Osteoblast (primary cell): Measurements from ENCODE around the gene TLCD3B. TPM values are rescaled to one million over a fixed set of nuclear protein-coding genes. Genes with fewer than 3 reads are reported as not detected.
A peak's percentile ranks its signal among the peaks of the same experiment; 100 is the strongest.
"Not testable (repeated sequence)": the region's sequence is repeated elsewhere in the genome, so short reads cannot be mapped to it uniquely, and the experiment has no call there.

Experiments used
- DNase-seq: peaks from one replicate; pipeline ENCODE4 v3.0.0; 2011; ENCODE audit warnings: low spot score, mixed read lengths; ENCODE audit not compliant: insufficient read length; ENCODE audit errors: missing footprints
- H2AFZ ChIP-seq: 2 replicates; pipeline ENCODE4 v1.6.0; 2011; ENCODE audit warnings: mild to moderate bottlenecking, low read length
- H3K27ac ChIP-seq: 2 replicates; pipeline ENCODE4 v1.5.1; 2011; ENCODE audit warnings: mild to moderate bottlenecking, low read depth, low read length, moderate library complexity
- H3K27me3 ChIP-seq: 2 replicates; pipeline ENCODE4 v1.6.0; 2012; ENCODE audit warnings: mild to moderate bottlenecking, control low read depth, inconsistent platforms, low read length, moderate library complexity; ENCODE audit not compliant: insufficient read depth
- H3K36me3 ChIP-seq: 2 replicates; pipeline ENCODE4 v1.5.1; 2011; ENCODE audit warnings: mild to moderate bottlenecking, low read length, control low read depth, moderate library complexity; ENCODE audit not compliant: insufficient read depth
- H3K4me1 ChIP-seq: 2 replicates; pipeline ENCODE4 v1.5.1; 2011; ENCODE audit warnings: mild to moderate bottlenecking, low read length, control low read depth, moderate library complexity; ENCODE audit not compliant: insufficient read depth
- H3K4me2 ChIP-seq: 2 replicates; pipeline ENCODE4 v1.6.0; 2011; ENCODE audit warnings: mild to moderate bottlenecking, low read length; ENCODE audit not compliant: insufficient read depth
- H3K4me3 ChIP-seq: fragments of 200-600 bp; sonication (generic); 3 replicates; pipeline ENCODE4 v1.5.1; 2012; ENCODE audit warnings: mild to moderate bottlenecking, low read length, inconsistent platforms; ENCODE audit not compliant: insufficient read depth
- H3K79me2 ChIP-seq: 2 replicates; pipeline ENCODE4 v1.6.0; 2012; ENCODE audit warnings: mild to moderate bottlenecking, low read length, control low read depth, inconsistent platforms; ENCODE audit not compliant: insufficient read depth
- H3K9me3 ChIP-seq: 2 replicates; pipeline ENCODE4 v1.5.1; 2011; ENCODE audit warnings: low read depth, low read length, control low read depth
- H4K20me1 ChIP-seq: 2 replicates; pipeline ENCODE4 v1.6.0; 2012; ENCODE audit warnings: mild to moderate bottlenecking, low read length, control low read depth; ENCODE audit not compliant: insufficient read depth
- CTCF ChIP-seq: IDR thresholded peaks from 2 replicates; pipeline ENCODE4 v1.5.1; 2011; ENCODE audit warnings: mild to moderate bottlenecking, low read depth, low read length, moderate library complexity; ENCODE audit errors: extremely low read depth
- total RNA-seq: library from RNA; depleted of rRNA; stranded (reverse); fragments of >200 nt; gene quantifications from 2 replicates; pipeline ENCODE4 v1.2.3, GENCODE V29; 2012

Gene TLCD3B
- total RNA-seq, 1 donor, result 0.36 TPM

DNA sequence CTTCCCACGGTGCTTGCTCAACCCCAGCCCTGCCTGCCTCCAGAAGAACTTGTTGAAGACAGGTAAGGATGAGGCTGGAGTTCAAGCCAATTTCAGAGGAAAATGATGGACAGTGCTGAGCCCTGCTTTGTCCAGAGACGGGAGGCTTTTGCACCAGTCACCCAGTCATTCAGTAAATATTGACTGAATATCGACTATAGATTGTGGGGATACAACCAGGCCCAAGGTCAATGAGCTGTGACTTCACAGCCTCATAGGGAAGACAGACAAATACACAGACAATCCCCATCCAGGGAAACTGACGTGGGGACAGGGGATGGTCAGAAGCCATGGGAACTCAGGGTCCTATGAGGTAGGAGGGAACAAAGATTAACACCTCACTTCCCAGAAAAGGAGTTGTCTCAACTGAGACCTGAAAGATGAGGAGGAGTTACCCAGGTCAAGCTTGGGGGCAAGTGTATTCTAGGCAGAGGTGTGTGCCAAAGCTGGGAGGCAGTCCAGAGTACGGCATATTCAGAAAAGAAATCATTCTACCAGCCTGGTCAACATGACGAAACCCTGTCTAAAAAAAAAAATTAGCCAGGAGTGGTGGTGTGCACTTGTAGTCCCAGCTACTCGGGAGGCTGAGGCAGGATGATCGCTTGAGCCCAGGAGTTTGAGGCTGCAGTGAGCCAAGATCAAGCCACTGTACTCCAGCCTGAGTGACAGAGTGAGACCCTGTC, 14.4 kb downstream of the TLCD3B start:
- Histone ChIP-seq H2AFZ (no peak overlapping the region), H4K20me1 (no peaks in the 10 kb centered on the region), H3K9me3 (no peaks in the 10 kb centered on the region), H3K79me2 (no peaks in the 10 kb centered on the region), H3K4me2 (no peak overlapping the region), H3K4me1 (peaks cover 6% of the 10 kb centered on the region), H3K36me3 (no peaks in the 10 kb centered on the region), H3K27me3 (peaks cover 8% of the 10 kb centered on the region), H3K4me3 (no peak overlapping the region), H3K27ac (no peak overlapping the region)
- TF ChIP-seq CTCF, result no peak
- no peak for DNase-seq

- not testable (repeated sequence) for H3K79me2 ChIP-seq, H3K27ac ChIP-seq, H3K36me3 ChIP-seq, H3K9me3 ChIP-seq, DNase-seq, H4K20me1 ChIP-seq, H3K4me2 ChIP-seq, H3K4me3 ChIP-seq, H3K4me1 ChIP-seq, H2AFZ ChIP-seq
- peaks cover 14% of the 10 kb centered on the region for H3K27me3 ChIP-seq
Measured at GRCh38 chr16:30015450-30015849, 15.6 kb downstream of the TLCD3B start.

DNA sequence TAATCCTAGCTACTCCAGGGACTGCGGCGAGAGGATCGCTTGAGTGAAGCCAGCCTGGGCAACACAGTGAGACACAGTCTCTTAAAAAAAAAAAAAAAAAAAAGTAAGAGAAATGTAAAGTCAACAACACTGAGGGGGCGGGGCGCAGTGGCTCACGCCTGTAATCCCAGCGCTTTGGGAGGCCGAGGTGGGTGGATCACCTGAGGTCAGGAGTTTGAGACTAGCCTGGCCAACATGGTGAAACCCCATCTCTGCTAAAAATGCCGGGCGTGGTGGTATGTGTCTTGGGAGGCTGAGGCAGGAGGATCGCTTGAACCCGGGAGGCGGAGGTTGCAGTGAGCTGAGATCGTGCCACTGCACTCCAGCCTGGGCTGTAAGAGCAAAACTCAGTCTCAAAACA, 18.5 kb downstream of the TLCD3B start:
- H3K79me2 ChIP-seq, H3K4me1 ChIP-seq, H3K9me3 ChIP-seq, H2AFZ ChIP-seq, H3K36me3 ChIP-seq, H3K4me3 ChIP-seq, DNase-seq, H4K20me1 ChIP-seq, H3K27ac ChIP-seq: not testable (repeated sequence)
- H3K4me2 ChIP-seq, result peak overlapping the region; percentile 48
- H3K27me3 ChIP-seq, result peaks cover 30% of the 10 kb centered on the region

DNA sequence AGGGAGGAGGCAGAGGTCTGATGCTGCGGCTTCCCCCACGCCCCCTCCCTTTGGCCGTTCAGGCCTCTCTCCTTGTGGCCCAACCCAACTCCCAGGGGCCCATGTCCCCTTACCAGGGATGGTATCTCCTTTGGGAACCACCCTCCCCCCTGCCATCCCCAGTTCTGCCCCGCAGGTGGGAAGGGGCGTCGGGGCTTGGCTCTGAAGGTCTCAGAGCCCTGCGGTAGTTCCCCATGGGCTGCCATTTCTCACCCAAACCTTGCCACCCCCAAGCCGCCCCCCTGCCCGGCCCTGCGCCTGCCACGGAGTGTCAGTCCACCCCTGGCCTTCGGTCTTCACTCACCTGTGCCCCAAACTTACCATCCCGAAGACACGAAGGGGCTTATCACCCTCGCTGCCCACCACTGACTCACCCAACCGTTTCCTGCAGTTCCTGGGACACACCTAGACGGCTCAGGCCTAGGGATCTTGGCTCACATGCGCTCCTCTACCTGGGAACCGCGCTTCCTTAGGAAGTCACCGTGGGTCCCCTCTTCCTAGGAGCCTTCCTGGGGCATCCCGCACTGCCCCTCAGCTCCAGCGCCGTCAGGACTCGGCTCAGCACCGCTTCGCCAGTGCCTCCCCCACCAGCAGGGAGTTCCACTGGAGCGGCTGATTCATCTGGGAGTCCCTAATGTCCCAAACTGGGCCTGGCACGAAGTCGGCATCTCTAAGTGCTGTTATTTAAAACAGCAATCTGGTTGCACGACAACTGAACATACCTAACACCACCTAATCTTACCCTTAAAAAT, 19.2 kb downstream of the TLCD3B start:
- H3K27ac ChIP-seq, result no peak overlapping the region
- peaks cover 6% of the 10 kb centered on the region for H3K4me1 ChIP-seq
- no peaks in the 10 kb centered on the region for H4K20me1 ChIP-seq
- H3K4me3 ChIP-seq, result no peak overlapping the region
- no peak overlapping the region for H2AFZ ChIP-seq
- no peaks in the 10 kb centered on the region for H3K9me3 ChIP-seq
- peak overlapping the region; percentile 48 for H3K4me2 ChIP-seq
- peak; percentile 93 for DNase-seq
- no peak for TF ChIP-seq CTCF
- H3K79me2 ChIP-seq, result no peaks in the 10 kb centered on the region
- no peaks in the 10 kb centered on the region for H3K36me3 ChIP-seq
- peaks cover 30% of the 10 kb centered on the region for H3K27me3 ChIP-seq
